GM12865 (cell line): Measurements from ENCODE around the gene SMIM22.

Experiments
- DNase-seq: peaks from one replicate; pipeline ENCODE4 v3.0.0; 2010; ENCODE audit warnings: low read depth
- H3K4me3 ChIP-seq: 2 replicates; pipeline ENCODE4 v1.5.1; 2011; ENCODE audit warnings: mild to moderate bottlenecking, low read depth, low read length, control low read depth
- TF ChIP-seq, protein P1 (sequence below): IDR thresholded peaks from 2 replicates; pipeline ENCODE4 v1.5.1; 2011; ENCODE audit warnings: low read length, control low read depth, low read depth, inconsistent platforms; ENCODE audit not compliant: insufficient read depth; ENCODE audit errors: missing control alignments

SMIM22 gene

DNA sequence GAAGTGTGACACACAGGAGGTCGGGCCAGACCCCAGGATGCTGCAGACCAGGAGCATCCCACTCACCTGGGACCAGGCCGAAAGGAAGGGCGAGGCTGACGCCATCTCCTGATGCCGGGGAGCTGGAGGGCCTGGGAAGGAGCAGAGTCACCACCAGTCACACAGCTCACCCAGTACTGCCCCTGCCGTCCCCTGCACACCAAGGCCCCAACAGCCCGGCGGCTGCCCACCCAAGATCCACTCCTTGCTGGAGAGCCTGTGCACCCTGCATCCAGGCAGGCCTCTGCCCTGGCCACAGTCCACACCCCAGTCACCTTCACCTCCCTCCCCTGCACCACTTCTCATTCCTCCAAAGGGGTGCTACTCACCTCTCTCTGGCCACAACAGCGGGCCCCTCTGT, 33.0 kb upstream of the SMIM22 start:
- H3K4me3 ChIP-seq, result no peak overlapping the region

DNA sequence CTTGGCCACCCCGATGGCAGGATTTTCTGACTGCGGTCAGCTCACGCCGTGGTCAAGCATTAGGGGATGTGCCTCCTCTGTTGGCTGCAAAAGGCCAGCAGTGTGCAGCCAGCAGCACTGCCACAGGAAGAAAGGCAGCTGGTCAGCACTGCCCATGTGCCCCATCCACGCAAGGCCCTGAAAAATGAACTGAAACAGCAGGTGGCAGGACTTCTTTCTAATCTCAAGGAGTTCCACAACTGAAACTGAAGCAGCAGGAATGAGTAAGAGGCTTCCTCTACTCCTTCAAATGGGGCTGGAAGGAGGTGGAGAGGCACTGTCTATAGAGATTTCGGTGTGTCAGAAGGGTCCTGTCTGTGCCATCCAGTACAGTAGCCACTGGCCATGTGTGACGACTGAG, 31.4 kb upstream of the SMIM22 start:
- DNase-seq, result no peak

More for the DNA sequence above, 33.0 kb upstream of the SMIM22 start:
- TF ChIP-seq, protein P1, sequence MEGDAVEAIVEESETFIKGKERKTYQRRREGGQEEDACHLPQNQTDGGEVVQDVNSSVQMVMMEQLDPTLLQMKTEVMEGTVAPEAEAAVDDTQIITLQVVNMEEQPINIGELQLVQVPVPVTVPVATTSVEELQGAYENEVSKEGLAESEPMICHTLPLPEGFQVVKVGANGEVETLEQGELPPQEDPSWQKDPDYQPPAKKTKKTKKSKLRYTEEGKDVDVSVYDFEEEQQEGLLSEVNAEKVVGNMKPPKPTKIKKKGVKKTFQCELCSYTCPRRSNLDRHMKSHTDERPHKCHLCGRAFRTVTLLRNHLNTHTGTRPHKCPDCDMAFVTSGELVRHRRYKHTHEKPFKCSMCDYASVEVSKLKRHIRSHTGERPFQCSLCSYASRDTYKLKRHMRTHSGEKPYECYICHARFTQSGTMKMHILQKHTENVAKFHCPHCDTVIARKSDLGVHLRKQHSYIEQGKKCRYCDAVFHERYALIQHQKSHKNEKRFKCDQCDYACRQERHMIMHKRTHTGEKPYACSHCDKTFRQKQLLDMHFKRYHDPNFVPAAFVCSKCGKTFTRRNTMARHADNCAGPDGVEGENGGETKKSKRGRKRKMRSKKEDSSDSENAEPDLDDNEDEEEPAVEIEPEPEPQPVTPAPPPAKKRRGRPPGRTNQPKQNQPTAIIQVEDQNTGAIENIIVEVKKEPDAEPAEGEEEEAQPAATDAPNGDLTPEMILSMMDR, result no peak
- DNase-seq, result no peak

DNA sequence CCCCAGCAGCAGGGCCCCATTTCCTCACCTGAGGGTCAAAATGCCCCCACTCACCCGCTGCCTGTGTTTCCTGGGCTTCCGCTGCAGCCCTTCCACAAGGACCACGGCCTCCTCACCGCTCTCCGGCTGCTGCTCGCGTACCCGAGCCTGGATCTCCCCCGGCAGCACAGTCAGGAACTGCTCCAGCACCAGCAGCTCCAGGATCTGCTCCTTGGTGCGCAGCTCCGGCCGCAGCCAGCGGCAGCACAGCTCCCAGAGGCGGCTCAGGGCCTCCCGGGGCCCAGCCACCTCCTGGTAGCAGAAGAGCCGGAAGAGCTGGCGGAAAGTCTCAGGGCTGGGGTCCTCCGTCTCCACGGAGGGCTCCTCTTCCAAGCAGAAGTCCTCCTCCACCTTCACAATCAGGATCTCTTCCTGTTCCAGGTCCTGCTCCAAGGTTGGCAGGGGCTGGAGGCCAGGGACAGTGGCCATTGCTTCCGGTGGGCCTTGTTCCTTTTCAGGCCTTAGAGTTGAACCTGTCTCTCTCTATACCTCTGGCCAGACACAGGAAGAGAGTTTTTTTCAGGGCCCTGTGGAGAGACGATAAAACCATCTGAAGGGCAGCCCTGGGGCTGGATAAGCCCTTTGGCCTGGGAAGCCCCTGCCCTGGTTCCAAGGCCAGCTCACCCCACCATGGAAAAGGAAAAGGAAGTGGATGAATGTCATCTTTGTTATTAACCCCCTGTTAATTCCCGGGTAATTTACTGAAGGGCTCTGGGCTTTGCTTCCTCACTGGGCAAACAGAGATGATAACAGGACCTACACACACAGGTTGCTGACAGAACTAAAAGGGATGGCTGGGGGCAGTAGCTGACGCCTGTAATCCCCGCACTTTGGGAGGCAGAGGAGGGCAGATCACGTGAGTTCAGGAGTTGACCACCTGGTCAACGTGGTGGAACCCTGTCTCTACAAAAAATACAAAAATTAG, 29.4 kb upstream of the SMIM22 start:
- TF ChIP-seq, protein P1, result no peak
- no peak for DNase-seq
- H3K4me3 ChIP-seq, result peak overlapping the region; percentile 98

More for the DNA sequence above, 31.4 kb upstream of the SMIM22 start:
- TF ChIP-seq, protein P1, result no peak
- H3K4me3 ChIP-seq, result no peak overlapping the region

DNA sequence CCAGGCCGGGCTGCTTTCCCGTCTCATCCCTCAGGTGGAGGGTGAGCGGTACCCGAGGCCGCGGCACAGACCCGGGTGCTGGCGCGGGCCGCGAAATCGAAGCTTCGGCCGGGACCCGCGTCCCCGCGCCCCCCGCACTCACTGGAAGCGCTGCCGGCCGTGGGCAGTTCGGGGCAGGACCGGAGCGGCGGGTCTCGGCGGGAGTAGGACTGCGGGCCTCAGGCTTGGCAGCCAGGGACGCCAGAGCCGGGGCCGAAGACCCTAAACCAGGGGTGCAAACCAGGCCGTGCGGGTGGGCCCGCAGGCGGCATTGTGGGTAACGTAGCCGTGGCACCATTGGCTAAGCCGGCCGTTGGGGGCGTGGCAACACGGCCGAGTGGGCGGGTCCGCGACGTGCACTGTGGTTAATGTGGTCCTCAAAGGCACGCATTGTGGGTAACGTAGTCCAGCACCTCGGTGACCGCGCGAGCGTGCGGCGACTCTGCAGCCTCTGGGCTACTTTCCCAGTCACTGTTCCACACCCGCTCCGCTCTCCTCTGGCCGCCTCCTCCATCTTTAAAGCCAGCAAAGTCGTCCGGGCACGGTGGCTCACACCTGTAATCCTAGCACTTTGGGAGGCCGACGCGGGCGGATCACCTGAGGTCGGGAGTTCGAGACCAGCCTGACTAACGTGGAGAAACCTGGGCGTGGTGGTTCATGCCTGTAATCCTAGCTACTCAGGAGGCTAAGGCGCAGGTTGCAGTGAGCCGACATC, 28.1 kb upstream of the SMIM22 start, which contains the start of gene ZNF500:
Gene ZNF500, minus strand, starts transcription at position 288 of the 754 bp plus-strand sequence. CDS start 1,184 bp downstream, outside the sequence.
- TF ChIP-seq, protein P1, result no peak
- DNase-seq, result peak; percentile 97
- H3K4me3 ChIP-seq, result peak within 1 kb of the TSS; percentile 98

DNA sequence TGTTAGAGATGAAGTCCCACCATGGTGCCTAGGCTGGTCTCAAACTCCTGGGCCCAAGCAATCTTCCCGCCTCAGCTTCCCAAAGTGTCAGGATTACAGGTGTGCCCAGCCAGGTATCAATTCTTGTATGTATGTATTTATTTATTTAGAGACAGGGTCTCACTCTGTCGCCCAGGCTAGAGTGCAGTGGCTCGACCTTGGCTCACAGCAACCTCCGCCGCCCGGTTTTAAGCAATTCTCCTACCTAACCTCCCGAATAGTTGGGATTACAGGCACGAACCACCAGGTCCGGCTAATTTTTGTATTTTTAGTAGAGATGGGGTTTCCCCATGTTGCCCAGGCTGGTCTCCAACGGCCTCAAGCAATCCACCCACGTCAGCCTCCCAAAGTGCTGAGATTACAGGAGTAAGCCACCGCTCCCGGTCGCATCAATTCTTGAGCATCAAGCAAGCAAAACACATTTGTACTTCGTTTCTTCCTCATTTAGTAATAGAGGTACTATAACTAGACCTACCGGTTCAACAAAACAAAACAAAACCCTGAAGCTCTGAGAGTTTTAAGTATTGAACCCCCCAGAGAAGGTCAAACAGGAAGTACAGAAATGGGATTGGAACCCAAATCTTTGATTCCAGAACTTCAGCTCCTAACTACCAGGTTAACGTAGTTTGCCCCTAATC, 27.2 kb upstream of the SMIM22 start:
- TF ChIP-seq, protein P1, result no peak
- peak; percentile 37 for DNase-seq
- peak overlapping the region; percentile 98 for H3K4me3 ChIP-seq

DNA sequence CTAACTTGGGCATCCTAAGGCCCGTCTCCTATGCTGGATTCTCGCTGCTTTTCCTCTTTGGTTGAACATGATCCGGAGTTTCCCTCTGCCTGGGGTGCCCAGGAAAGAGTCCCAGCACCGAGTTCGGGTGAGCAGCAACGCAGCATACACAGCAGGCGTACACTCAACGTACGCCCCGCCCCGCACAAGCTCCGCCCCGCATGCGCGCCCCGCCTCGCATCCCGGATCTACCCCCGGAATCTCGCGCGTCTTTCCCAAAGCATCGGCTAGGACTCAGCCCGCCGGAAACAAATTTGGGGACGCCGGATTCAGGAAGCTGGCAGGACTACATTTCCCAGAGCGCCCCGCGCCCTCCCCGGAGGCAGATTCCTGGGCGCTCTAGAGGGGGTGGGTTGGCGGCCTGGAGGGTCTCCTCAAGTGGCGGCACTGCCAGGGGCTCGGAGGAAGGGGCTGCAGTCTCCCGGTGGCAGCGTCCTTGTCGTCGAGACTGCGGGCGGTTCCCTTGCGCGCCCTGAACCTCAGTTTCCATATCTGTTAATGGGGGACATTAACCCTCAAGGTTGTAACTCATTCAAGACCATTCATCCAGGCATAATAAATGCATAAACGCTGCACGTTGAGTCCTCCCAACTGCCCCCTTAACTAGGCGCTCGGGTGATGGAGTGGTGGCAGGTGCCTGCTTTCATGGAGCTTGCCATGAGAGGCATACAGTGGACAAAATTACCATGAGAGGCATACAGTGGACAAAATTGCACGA, 26.4 kb upstream of the SMIM22 start:
- H3K4me3 ChIP-seq, result peak overlapping the region; percentile 98
- TF ChIP-seq, protein P1, result no peak
- DNase-seq, result peak; percentile 95
